ENCODE results near the gene CHCHD6.

CHCHD6 gene

DNA sequence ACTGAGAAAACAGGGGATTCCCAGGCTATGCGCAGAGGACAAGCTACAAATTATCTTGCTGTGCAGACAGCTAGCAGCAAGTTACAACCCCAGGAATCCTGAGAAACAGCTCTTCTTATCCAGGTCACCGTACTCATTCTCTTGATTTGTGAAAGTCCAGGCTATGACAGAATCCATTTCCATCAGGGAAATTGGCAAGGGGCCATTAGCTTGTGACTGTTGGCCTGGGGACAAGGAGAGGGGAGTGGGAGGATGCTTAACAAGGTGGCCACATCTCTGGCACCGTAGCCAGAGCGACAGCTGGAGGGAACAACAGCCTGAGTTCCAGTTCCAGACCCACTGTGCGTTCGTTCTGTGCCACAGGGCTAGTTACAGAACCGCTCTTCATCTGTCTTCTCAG lies 233.9 kb downstream of the CHCHD6 start:
- H3K4me3 ChIP-seq (ENCODE audit: low read length), result no peak overlapping the region
- TF ChIP-seq, protein P1, sequence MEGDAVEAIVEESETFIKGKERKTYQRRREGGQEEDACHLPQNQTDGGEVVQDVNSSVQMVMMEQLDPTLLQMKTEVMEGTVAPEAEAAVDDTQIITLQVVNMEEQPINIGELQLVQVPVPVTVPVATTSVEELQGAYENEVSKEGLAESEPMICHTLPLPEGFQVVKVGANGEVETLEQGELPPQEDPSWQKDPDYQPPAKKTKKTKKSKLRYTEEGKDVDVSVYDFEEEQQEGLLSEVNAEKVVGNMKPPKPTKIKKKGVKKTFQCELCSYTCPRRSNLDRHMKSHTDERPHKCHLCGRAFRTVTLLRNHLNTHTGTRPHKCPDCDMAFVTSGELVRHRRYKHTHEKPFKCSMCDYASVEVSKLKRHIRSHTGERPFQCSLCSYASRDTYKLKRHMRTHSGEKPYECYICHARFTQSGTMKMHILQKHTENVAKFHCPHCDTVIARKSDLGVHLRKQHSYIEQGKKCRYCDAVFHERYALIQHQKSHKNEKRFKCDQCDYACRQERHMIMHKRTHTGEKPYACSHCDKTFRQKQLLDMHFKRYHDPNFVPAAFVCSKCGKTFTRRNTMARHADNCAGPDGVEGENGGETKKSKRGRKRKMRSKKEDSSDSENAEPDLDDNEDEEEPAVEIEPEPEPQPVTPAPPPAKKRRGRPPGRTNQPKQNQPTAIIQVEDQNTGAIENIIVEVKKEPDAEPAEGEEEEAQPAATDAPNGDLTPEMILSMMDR (conservative IDR thresholded peaks at IDR 0.05; ENCODE audit: low read length), result no peak
- no peak for DNase-seq (ENCODE audit: low read depth)

- TF ChIP-seq, protein P1 (conservative IDR thresholded peaks at IDR 0.05; ENCODE audit: low read length), result no peak
- no peak for DNase-seq (ENCODE audit: low read depth)
- no peak overlapping the region for H3K4me3 ChIP-seq (ENCODE audit: low read length)
Observed at GRCh38 chr3:126938520-126939337, 234.7 kb downstream of the CHCHD6 start.

DNA sequence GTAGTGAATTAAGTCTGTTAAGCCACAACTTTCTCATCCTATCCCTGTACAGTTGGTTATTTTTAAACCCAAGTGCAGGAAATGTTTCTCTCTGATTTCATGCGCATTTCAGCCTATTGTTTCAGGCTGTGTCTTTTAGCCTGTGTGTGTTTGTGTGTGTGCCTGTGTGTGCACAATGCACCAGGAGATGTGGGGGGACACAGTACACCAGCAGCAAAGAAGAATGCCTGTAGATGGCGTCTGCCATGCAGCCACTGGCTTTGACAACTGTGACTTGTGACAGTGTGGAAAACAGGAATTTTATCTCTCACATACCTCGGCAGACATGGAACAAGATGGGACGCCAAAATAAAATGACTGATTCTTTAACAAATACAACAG lies 235.3 kb downstream of the CHCHD6 start:
- H3K4me3 ChIP-seq (ENCODE audit: low read length), result no peak overlapping the region
- DNase-seq (ENCODE audit: low read depth), result no peak
- TF ChIP-seq, protein P1 (conservative IDR thresholded peaks at IDR 0.05; ENCODE audit: low read length), result no peak

GRCh38 chr3:126939733-126940132 lies 235.7 kb downstream of the CHCHD6 start:
- H3K4me3 ChIP-seq (ENCODE audit: low read length), result no peak overlapping the region
- no peak for DNase-seq (ENCODE audit: low read depth)
- TF ChIP-seq, protein P1 (conservative IDR thresholded peaks at IDR 0.05; ENCODE audit: low read length), result no peak

- no peak for DNase-seq (ENCODE audit: low read depth)
- H3K4me3 ChIP-seq (ENCODE audit: low read length), result no peak overlapping the region
- TF ChIP-seq, protein P1 (conservative IDR thresholded peaks at IDR 0.05; ENCODE audit: low read length), result no peak
Observed at GRCh38 chr3:126941721-126942270, 237.8 kb downstream of the CHCHD6 start.

DNA sequence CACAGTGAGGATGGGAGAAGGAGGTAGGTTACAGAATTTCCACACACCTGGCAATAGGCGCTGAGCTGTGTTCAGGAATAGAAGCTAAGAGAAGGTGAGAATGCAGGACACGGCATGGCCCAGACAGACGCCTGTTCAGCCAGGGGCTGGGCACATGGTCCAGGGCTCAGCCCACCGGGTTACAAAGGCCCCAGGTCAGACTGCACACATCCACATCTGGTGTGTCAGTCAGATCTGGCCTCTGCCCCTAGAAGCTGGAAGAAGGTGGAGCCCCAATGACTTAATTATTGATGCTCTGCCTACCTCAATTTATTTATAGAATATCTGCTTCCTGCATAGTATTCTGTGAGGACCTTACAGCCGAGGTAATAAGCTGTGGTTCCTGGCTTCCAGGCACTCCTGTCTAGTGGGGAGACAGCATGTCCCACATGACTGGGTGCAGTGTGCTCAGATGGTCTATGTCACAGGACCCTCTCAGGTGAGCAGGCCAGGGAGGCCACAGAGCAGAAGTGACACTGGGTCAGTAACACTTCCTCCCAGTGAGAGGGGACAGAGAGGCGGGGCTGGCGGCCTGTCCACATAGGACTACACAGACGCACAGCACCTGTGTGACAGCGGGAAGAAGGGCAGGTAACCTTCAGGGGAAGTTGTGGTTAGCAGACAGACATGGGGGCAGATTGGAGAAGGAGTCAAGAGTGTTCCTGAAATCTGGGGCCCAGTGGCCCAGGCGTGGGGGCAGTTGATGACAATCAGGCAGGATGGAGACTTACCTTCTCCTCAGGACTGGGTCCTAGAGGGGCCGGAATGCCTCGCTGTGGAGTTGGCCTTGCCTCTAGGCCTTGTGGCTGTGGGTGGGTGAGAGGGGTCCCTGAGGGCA lies 240.3 kb downstream of the CHCHD6 start:
- no peak for DNase-seq (ENCODE audit: low read depth)
- H3K4me3 ChIP-seq (ENCODE audit: low read length), result no peak overlapping the region
- TF ChIP-seq, protein P1 (conservative IDR thresholded peaks at IDR 0.05; ENCODE audit: low read length), result no peak
